Neuron (in vitro differentiated cells): ENCODE results near the gene STK11.
"Not testable (repeated sequence)": the region's sequence is repeated elsewhere in the genome, so short reads cannot be mapped to it uniquely, and the experiment has no call there.

Source experiments
- H2AFZ ChIP-seq: one replicate; pipeline ENCODE4 v1.6.1; 2013; ENCODE audit warnings: low read depth, mild to moderate bottlenecking, inconsistent platforms, low read length, moderate library complexity
- H3K27me3 ChIP-seq: one replicate; pipeline ENCODE4 v1.6.1; 2013; ENCODE audit warnings: low read length; ENCODE audit not compliant: insufficient read depth
- H3K36me3 ChIP-seq: one replicate; pipeline ENCODE4 v1.6.1; 2013; ENCODE audit warnings: low read length; ENCODE audit not compliant: insufficient read depth
- H3K4me1 ChIP-seq: one replicate; pipeline ENCODE4 v1.6.1; 2013; ENCODE audit warnings: low read length; ENCODE audit not compliant: insufficient read depth
- H3K4me3 ChIP-seq: 2 replicates; pipeline ENCODE4 v1.5.1; 2013; ENCODE audit warnings: mild to moderate bottlenecking, low read length, moderate library complexity
- H3K9me3 ChIP-seq: one replicate; pipeline ENCODE4 v1.6.1; 2013; ENCODE audit warnings: low read length

STK11 gene

GRCh38 chr19:1208830-1209229 lies 3.3 kb downstream of the STK11 start:
- not testable (repeated sequence) for H3K4me3 ChIP-seq, H3K27me3 ChIP-seq, H3K9me3 ChIP-seq, H2AFZ ChIP-seq
- Histone ChIP-seq H3K4me1 (peaks cover 26% of the 10 kb centered on the region), H3K36me3 (peaks cover 14% of the 10 kb centered on the region)

DNA sequence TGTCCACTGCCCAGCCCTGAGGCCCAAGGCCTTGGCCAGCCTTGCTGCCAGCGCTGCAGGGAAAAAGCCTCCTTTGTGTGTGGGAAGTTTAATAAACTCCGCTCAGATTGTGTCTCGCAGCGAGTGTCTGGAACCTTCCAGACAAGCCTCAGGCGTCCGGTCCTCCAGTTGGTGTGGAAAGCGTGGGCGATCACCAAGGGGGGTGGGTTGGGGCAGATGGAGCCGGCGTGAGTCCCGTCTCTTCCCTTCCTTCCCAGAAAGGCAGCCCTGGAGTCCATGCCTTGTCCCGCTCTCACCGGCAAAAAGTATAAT lies 4.6 kb downstream of the STK11 start:
- peaks cover 14% of the 10 kb centered on the region for H3K36me3 ChIP-seq
- no peaks in the 10 kb centered on the region for H3K9me3 ChIP-seq
- H3K4me1 ChIP-seq, result peaks cover 33% of the 10 kb centered on the region
- H3K4me3 ChIP-seq, result no peak overlapping the region
- H3K27me3 ChIP-seq, result no peaks in the 10 kb centered on the region
- no peak overlapping the region for H2AFZ ChIP-seq

GRCh38 chr19:1211494-1212234 lies 6.1 kb downstream of the STK11 start:
- H2AFZ ChIP-seq, result no peak overlapping the region
- peaks cover 32% of the 10 kb centered on the region for H3K4me1 ChIP-seq
- no peak overlapping the region for H3K4me3 ChIP-seq
- H3K9me3 ChIP-seq, result no peaks in the 10 kb centered on the region
- no peaks in the 10 kb centered on the region for H3K27me3 ChIP-seq
- H3K36me3 ChIP-seq, result peaks cover 14% of the 10 kb centered on the region

GRCh38 chr19:1213391-1214286 lies 8.1 kb downstream of the STK11 start:
- H2AFZ ChIP-seq, result no peak overlapping the region
- no peaks in the 10 kb centered on the region for H3K9me3 ChIP-seq
- H3K4me1 ChIP-seq, result peaks cover 20% of the 10 kb centered on the region
- H3K27me3 ChIP-seq, result no peaks in the 10 kb centered on the region
- H3K4me3 ChIP-seq, result no peak overlapping the region
- peaks cover 14% of the 10 kb centered on the region for H3K36me3 ChIP-seq

DNA sequence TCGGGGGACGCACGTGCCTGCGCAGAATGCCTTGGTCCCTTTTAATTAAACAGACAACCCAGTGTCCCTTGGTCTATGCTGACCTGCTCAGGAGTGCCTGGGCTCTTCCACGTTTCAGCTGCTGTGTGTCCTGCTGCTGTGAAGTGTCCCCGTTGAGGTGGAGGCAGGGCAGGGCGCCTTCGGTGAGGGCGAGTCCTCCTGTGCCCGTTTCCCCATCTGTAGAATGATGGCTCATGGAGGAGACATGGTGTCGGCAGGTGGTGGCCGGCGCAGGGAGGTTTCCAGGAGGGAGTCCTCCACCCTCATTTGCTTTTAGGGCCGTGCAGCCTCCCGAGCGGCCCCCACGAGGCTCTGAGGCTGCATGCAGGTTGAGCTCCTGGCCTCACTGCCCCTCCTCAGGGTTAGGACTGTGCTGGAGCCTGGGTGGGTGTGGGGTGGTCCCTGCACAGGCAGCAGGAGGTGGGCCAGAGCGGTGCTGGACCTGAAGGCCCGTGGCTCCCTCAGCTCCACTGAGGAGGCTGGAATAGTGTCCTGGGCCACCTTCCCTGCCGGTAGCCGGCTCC lies 8.8 kb downstream of the STK11 start:
- H2AFZ ChIP-seq, result no peak overlapping the region
- no peaks in the 10 kb centered on the region for H3K27me3 ChIP-seq
- H3K4me3 ChIP-seq, result no peak overlapping the region
- no peaks in the 10 kb centered on the region for H3K9me3 ChIP-seq
- H3K36me3 ChIP-seq, result peaks cover 14% of the 10 kb centered on the region
- peaks cover 20% of the 10 kb centered on the region for H3K4me1 ChIP-seq

GRCh38 chr19:1214862-1215731 lies 9.5 kb downstream of the STK11 start:
- Histone ChIP-seq H3K4me1 (peaks cover 15% of the 10 kb centered on the region), H3K4me3 (no peak overlapping the region), H3K36me3 (peaks cover 9% of the 10 kb centered on the region), H3K9me3 (no peaks in the 10 kb centered on the region), H3K27me3 (no peaks in the 10 kb centered on the region), H2AFZ (no peak overlapping the region)

- H3K9me3 ChIP-seq, result no peaks in the 10 kb centered on the region
- H3K27me3 ChIP-seq, result no peaks in the 10 kb centered on the region
- H2AFZ ChIP-seq, result no peak overlapping the region
- peaks cover 17% of the 10 kb centered on the region for H3K4me1 ChIP-seq
- H3K4me3 ChIP-seq, result no peak overlapping the region
- H3K36me3 ChIP-seq, result peaks cover 16% of the 10 kb centered on the region
Measured at GRCh38 chr19:1216756-1217155, 11.2 kb downstream of the STK11 start.

GRCh38 chr19:1217366-1217765 lies 11.8 kb downstream of the STK11 start:
- no peaks in the 10 kb centered on the region for H3K27me3 ChIP-seq
- no peak overlapping the region for H3K4me3 ChIP-seq
- H3K36me3 ChIP-seq, result peaks cover 13% of the 10 kb centered on the region
- no peak overlapping the region for H2AFZ ChIP-seq
- H3K9me3 ChIP-seq, result no peaks in the 10 kb centered on the region
- peaks cover 17% of the 10 kb centered on the region for H3K4me1 ChIP-seq

DNA sequence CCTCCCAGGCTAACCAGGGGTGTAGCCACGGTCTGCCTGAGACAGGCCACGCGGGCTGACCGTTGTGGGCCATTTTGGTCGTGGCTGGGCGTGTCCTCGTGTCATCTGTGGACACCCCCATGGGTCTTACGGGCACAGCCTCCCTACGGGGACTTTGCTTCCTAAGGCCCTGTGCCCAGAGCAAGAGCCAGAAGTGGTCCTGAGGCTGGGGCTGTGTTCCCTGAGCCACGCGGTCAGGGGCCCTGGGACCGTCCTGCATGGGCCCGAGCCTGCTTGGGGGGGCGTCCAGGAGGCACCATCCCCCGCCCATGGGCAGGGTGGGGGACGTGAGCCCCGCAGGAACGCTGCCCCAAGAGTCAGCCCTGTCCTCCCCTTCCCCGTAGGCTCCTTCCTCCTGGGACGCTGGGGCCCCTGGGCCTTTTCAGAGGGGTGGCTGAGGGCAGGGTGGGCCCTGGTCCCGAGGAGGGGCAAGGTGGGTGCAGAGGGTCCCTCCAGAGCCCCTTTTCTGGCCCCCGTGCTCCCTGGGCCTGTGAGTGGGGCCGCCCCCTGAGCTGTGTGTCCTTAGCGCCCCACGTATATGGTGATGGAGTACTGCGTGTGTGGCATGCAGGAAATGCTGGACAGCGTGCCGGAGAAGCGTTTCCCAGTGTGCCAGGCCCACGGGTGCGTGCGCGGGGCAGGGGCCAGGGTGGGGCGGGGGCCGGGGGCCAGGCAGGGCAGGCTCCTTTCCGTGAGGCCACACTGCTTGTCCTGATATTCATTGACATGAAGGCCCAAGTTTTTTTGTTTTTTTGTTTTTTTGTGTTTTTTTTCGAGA lies 13.4 kb downstream of the STK11 start:
- peaks cover 18% of the 10 kb centered on the region for H3K36me3 ChIP-seq
- no peak overlapping the region for H2AFZ ChIP-seq
- H3K4me3 ChIP-seq, result no peak overlapping the region
- no peaks in the 10 kb centered on the region for H3K9me3 ChIP-seq
- peaks cover 13% of the 10 kb centered on the region for H3K4me1 ChIP-seq
- no peaks in the 10 kb centered on the region for H3K27me3 ChIP-seq

GRCh38 chr19:1219786-1220476 lies 14.4 kb downstream of the STK11 start:
- Histone ChIP-seq H3K9me3 (no peaks in the 10 kb centered on the region), H3K4me1 (peaks cover 3% of the 10 kb centered on the region), H3K4me3 (no peak overlapping the region), H2AFZ (no peak overlapping the region), H3K36me3 (peaks cover 25% of the 10 kb centered on the region), H3K27me3 (no peaks in the 10 kb centered on the region)

DNA sequence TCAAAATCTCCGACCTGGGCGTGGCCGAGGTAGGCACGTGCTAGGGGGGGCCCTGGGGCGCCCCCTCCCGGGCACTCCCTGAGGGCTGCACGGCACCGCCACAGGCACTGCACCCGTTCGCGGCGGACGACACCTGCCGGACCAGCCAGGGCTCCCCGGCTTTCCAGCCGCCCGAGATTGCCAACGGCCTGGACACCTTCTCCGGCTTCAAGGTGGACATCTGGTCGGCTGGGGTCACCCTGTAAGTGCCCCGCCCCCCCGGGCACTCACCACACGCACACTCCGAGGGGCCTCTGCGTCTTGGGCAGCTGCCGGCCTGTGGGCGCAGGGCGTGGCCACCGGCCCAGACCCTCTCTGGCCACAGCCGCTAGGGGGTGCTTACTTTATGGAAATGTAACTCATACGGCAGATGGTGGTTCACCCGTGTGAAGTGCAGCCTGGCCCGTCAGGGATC lies 14.9 kb downstream of the STK11 start:
- H3K9me3 ChIP-seq, result no peaks in the 10 kb centered on the region
- H2AFZ ChIP-seq, result no peak overlapping the region
- H3K36me3 ChIP-seq, result peaks cover 26% of the 10 kb centered on the region
- no peak overlapping the region for H3K4me3 ChIP-seq
- H3K27me3 ChIP-seq, result no peaks in the 10 kb centered on the region
- H3K4me1 ChIP-seq, result peaks cover 3% of the 10 kb centered on the region
